Gastrocnemius medialis (tissue), 4 donors: Measurements from ENCODE around the gene PAFAH2. TPM values are rescaled to one million over a fixed set of nuclear protein-coding genes. Genes with fewer than 3 reads are reported as not detected.

ENCODE experiments used
- ATAC-seq, 2 donors: fragments of 150-250 bp; one replicate each; pipeline ENCODE4 v1.9.1; 2016
- DNase-seq, 2 donors: peaks; one replicate each; pipeline ENCODE4 v3.0.0-alpha.2; 2019
- H3K27ac ChIP-seq, 4 donors: fragments of 200-600 bp; sonication (generic); 1 replicate in 1 of 4; 2 replicates in 3 of 4; pipeline ENCODE4 v1.5.1; 2016 to 2018; ENCODE audit warnings: mild to moderate bottlenecking in 2 of 4, moderate library complexity in 1 of 4
- H3K27me3 ChIP-seq, 3 donors: fragments of 200-600 bp; sonication (generic) in 2 of 3; 1 replicate in 1 of 3; 2 replicates in 2 of 3; pipeline versions ENCODE4 v1.5.1 to v1.6.0; 2016 to 2019; ENCODE audit warnings: mild to moderate bottlenecking in 1 of 3, moderate library complexity in 1 of 3
- H3K36me3 ChIP-seq, 2 donors: fragments of 200-600 bp; sonication (generic) in 1 of 2; one replicate each; pipeline ENCODE4 v1.5.1; 2017 to 2018
- H3K4me1 ChIP-seq, 2 donors: fragments of 200-600 bp; sonication (generic) in 1 of 2; one replicate each; pipeline ENCODE4 v1.5.1; 2016 to 2017; ENCODE audit warnings: mild to moderate bottlenecking in 2 of 2
- H3K4me3 ChIP-seq, 4 donors: fragments of 200-600 bp; sonication (generic) in 3 of 4; 1 replicate in 1 of 4; 2 replicates in 3 of 4; pipeline ENCODE4 v1.5.1; 2016 to 2019; ENCODE audit warnings: mild to moderate bottlenecking in 2 of 4
- H3K9me3 ChIP-seq, 3 donors: fragments of 200-600 bp; sonication (generic) in 2 of 3; 1 replicate in 1 of 3; 2 replicates in 2 of 3; pipeline ENCODE4 v1.5.1; 2016 to 2019
- POLR2A ChIP-seq, 2 donors: fragments of 450-650 bp; IDR thresholded peaks; one replicate each; pipeline ENCODE4 v1.6.1; 2017; ENCODE audit warnings: antibody characterized with exemption in 2 of 2, mild to moderate bottlenecking in 2 of 2, moderate library complexity in 2 of 2
- in situ Hi-C, 4 donors: fragments of 200-750 bp; cut with MboI; loops; one replicate each; pipeline versions ENCODE4 v1.15.0 to v1.8.0; 2017; ENCODE audit warnings: low sequenced_read_pairs in 4 of 4
- intact Hi-C: fragments of 100-400 bp; cut with DNase I; formaldehyde crosslinking; loops from one replicate; pipeline ENCODE4 v1.15.1; 2023; ENCODE audit warnings: low total_unique reads
- total RNA-seq, 4 donors: library from RNA; depleted of rRNA; stranded (reverse); fragments of >200 nt; gene quantifications; one replicate each; pipeline versions ENCODE4 v1.1.0 to v1.2.3, GENCODE V29; 2016
- TF ChIP-seq, protein P1 (sequence below), 5 experiments: fragments of 450-650 bp in 3 of 5; fragments of 200-600 bp in 2 of 5; sonication (generic) in 2 of 5; IDR thresholded peaks in 4 of 5; conservative IDR thresholded peaks in 1 of 5; 1 replicate in 4 of 5; 2 replicates in 1 of 5; pipeline ENCODE4 v1.5.1; 2016 to 2019; ENCODE audit warnings: antibody characterized with exemption in 5 of 5, mild to moderate bottlenecking in 3 of 5, moderate library complexity in 3 of 5

PAFAH2 gene
- total RNA-seq, 4 donors from 2014 or later, result 9.0 to 35.5 (median 16.1) TPM

DNA sequence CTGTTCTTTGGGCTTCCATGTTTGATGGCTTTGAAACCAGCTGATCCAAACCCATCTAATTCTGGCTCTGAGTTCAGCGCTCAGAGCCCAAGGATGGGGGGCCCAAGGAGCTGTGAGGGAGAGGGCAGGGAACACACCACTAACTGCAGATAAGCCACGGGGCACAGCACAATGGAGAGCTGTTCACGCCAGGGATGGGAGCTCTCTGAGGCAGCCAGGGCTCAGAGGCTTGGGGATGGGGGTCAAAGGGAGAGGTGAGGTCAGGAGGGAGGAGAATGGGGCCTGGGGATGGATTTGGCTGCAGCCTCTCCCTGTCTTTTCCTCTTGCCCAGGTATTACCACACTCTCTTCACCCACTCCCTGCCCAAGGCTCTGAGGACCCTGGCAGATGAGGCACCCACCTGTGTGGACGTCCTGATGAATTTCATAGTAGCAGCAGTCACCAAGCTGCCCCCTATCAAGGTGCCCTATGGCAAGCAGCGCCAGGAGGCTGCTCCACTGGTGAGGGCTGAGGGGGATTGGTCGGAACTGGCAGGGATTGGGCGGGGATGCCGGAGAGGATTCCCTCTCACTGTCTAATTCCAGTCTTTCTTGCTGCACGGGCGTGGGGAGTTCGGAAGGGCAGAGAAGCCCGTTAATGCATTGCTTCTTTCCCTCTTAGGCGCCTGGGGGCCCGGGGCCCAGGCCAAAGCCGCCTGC, 36.8 kb upstream of the PAFAH2 start:
- Histone ChIP-seq H3K36me3 (no peaks in the 10 kb centered on the region), H3K4me3 (peak overlapping the region; percentile 77 to 91 (median 86)), H3K4me1 (peaks cover 33% of the 10 kb centered on the region in 2 donors), H3K27ac (peak overlapping the region; percentile 91 to 99 (median 98)), H3K9me3 (no peaks in the 10 kb centered on the region), H3K27me3 (no peaks in the 10 kb centered on the region)
- DNase-seq, result no peak
- TF ChIP-seq, protein P1, sequence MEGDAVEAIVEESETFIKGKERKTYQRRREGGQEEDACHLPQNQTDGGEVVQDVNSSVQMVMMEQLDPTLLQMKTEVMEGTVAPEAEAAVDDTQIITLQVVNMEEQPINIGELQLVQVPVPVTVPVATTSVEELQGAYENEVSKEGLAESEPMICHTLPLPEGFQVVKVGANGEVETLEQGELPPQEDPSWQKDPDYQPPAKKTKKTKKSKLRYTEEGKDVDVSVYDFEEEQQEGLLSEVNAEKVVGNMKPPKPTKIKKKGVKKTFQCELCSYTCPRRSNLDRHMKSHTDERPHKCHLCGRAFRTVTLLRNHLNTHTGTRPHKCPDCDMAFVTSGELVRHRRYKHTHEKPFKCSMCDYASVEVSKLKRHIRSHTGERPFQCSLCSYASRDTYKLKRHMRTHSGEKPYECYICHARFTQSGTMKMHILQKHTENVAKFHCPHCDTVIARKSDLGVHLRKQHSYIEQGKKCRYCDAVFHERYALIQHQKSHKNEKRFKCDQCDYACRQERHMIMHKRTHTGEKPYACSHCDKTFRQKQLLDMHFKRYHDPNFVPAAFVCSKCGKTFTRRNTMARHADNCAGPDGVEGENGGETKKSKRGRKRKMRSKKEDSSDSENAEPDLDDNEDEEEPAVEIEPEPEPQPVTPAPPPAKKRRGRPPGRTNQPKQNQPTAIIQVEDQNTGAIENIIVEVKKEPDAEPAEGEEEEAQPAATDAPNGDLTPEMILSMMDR (IDR thresholded peaks at IDR 0.05 in 4 of 5, conservative IDR thresholded peaks at IDR 0.05 in 1 of 5), result no peak
- no peak for TF ChIP-seq POLR2A (IDR thresholded peaks at IDR 0.05)
- no peak for ATAC-seq
- intact Hi-C loops, result loop anchor here (5.0 kb wide), 3 partner anchors 78 to 198 kb away; partner anchors contain the start of genes CEP85 and PDIK1L
- in situ Hi-C loops, result loop anchor here in 2 of 4 donors (10.0 to 25.0 kb wide), 2 partner anchors 110 to 128 kb away; partner anchors contain the start of genes C1orf232 (in 1 of the 2), FAM110D (in 1 of the 2), ZNF593 (in 1 of the 2) and ZNF593OS (in 1 of the 2)

DNA sequence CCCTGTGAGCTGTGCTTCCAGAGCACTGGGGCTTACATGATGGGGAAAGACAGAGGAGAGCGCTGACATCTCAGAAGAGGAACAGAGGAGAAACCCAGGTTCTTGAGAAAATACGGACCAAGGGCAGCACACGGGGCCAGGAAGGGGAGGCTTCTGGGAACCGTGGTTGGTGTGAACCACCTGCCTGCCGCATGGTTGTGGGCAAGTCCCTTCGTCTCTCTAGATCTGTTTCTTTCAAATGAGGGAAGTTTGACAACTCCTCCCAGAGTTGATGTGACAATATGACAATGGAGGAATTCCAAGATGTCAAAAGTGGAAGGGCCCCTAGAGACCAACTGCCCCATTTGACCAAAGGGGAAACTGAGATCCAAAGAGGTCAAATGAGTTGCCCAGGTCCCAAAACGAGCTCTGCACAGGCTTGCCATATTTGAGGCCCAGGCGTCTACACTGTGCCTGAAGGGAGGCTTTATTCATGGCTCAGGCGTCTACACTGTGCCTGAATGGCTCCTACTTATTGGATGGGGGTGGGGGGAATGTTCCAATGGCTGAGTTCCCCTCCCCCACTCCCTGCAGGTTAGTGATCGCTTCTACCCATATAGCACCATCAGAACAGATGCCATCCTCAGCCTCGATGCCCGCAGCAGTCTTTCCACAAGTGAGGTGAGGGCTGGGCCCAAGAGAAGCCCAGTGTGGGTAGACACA, 34.9 kb upstream of the PAFAH2 start:
- peaks cover 21% of the 10 kb centered on the region in 2 donors for H3K4me1 ChIP-seq
- H3K27me3 ChIP-seq, result no peaks in the 10 kb centered on the region
- no peak overlapping the region for H3K4me3 ChIP-seq
- no peaks in the 10 kb centered on the region for H3K36me3 ChIP-seq
- intact Hi-C loops (no loop called here), in situ Hi-C loops (loop anchor here in 2 of 4 donors (10.0 to 25.0 kb wide), 2 partner anchors 112 to 129 kb away; partner anchors contain the start of genes C1orf232 (in 1 of the 2), FAM110D (in 1 of the 2), ZNF593 (in 1 of the 2) and ZNF593OS (in 1 of the 2))
- no peak for DNase-seq
- H3K27ac ChIP-seq, result peak overlapping the region in 1 of 4 donors; percentile 97
- H3K9me3 ChIP-seq, result no peaks in the 10 kb centered on the region
- TF ChIP-seq, protein P1 (IDR thresholded peaks at IDR 0.05 in 4 of 5, conservative IDR thresholded peaks at IDR 0.05 in 1 of 5), result no peak
- TF ChIP-seq POLR2A (IDR thresholded peaks at IDR 0.05), result no peak
- ATAC-seq, result no peak

GRCh38 chr1:26031611-26032220, 33.9 kb upstream of the PAFAH2 start:
- H3K4me3 ChIP-seq, result no peak overlapping the region
- peaks cover 10% of the 10 kb centered on the region in 2 donors for H3K4me1 ChIP-seq
- intact Hi-C loops (no loop called here), in situ Hi-C loops (loop anchor here in 2 of 4 donors (10.0 to 25.0 kb wide), 2 partner anchors 113 to 131 kb away; partner anchors contain the start of genes C1orf232 (in 1 of the 2), FAM110D (in 1 of the 2), ZNF593 (in 1 of the 2) and ZNF593OS (in 1 of the 2))
- DNase-seq (no peak), ATAC-seq (no peak)
- no peaks in the 10 kb centered on the region for H3K36me3 ChIP-seq
- TF ChIP-seq, protein P1 (IDR thresholded peaks at IDR 0.05 in 4 of 5, conservative IDR thresholded peaks at IDR 0.05 in 1 of 5), result no peak
- TF ChIP-seq POLR2A (IDR thresholded peaks at IDR 0.05), result no peak
- H3K27ac ChIP-seq, result no peak overlapping the region
- no peaks in the 10 kb centered on the region for H3K9me3 ChIP-seq
- no peaks in the 10 kb centered on the region for H3K27me3 ChIP-seq

DNA sequence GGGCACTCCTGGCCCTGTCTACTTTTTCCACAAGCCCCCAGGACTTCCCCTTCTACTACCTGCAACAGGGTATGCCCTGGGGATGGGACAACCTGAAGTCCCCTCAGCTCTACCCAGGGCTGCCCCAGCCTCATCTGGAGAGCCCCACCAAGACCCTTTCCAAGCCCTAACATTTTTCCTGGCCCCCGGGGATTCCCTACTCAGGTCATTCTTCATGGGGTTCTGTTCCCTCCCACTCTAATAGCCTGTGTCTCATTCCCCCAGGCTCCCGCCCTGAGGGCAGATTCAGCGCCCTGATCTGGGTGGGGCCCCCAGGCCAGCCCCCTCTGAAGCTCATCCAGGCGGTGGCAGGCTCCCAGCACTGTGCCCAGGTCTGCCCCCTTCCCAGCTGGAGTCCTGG, 33.3 kb upstream of the PAFAH2 start:
- Histone ChIP-seq H3K4me1 (peaks cover 9% of the 10 kb centered on the region in 2 donors), H3K4me3 (no peak overlapping the region), H3K27ac (no peak overlapping the region), H3K27me3 (no peaks in the 10 kb centered on the region), H3K9me3 (no peaks in the 10 kb centered on the region), H3K36me3 (no peaks in the 10 kb centered on the region)
- TF ChIP-seq, protein P1 (IDR thresholded peaks at IDR 0.05 in 4 of 5, conservative IDR thresholded peaks at IDR 0.05 in 1 of 5), result no peak
- no peak for TF ChIP-seq POLR2A (IDR thresholded peaks at IDR 0.05)
- intact Hi-C loops (no loop called here), in situ Hi-C loops (loop anchor here in 2 of 4 donors (10.0 to 25.0 kb wide), 2 partner anchors 114 to 131 kb away; partner anchors contain the start of genes C1orf232 (in 1 of the 2), FAM110D (in 1 of the 2), ZNF593 (in 1 of the 2) and ZNF593OS (in 1 of the 2))
- DNase-seq (no peak), ATAC-seq (no peak)
